Immature natural killer cell (primary cell): ENCODE results near the gene MS4A4A. TPM values are rescaled to one million over a fixed set of nuclear protein-coding genes. Genes with fewer than 3 reads are reported as not detected.

Source experiments
- DNase-seq, 3 donors: peaks; one replicate each; pipeline ENCODE4 v3.0.0; 2022; ENCODE audit warnings: mixed read lengths in 1 of 3
- H3K27ac Mint-ChIP-seq, 6 donors: one replicate each; pipeline ENCODE4 v1.8.0; 2020; ENCODE audit warnings: mixed read lengths in 6 of 6, mild to moderate bottlenecking in 5 of 6, inconsistent platforms in 4 of 6, moderate library complexity in 3 of 6
- H3K27me3 Mint-ChIP-seq, 3 donors: one replicate each; pipeline ENCODE4 v1.8.0; 2020 to 2021; ENCODE audit warnings: low read depth in 3 of 3, mild to moderate bottlenecking in 3 of 3, mixed read lengths in 3 of 3, moderate library complexity in 3 of 3, inconsistent platforms in 1 of 3
- H3K36me3 Mint-ChIP-seq, 3 donors: one replicate each; pipeline ENCODE4 v1.8.0; 2020; ENCODE audit warnings: mixed read lengths in 3 of 3, inconsistent platforms in 2 of 3, mild to moderate bottlenecking in 2 of 3
- H3K4me1 Mint-ChIP-seq, 2 donors: one replicate each; pipeline ENCODE4 v1.8.0; 2020; ENCODE audit warnings: inconsistent platforms in 2 of 2, mild to moderate bottlenecking in 2 of 2, mixed read lengths in 2 of 2, moderate library complexity in 1 of 2
- H3K4me3 Mint-ChIP-seq, 5 donors: one replicate each; pipeline ENCODE4 v1.8.0; 2020; ENCODE audit warnings: mild to moderate bottlenecking in 5 of 5, mixed read lengths in 5 of 5, inconsistent platforms in 3 of 5, moderate library complexity in 3 of 5
- H3K9me3 Mint-ChIP-seq, 6 donors: one replicate each; pipeline ENCODE4 v1.8.0; 2020; ENCODE audit warnings: mild to moderate bottlenecking in 6 of 6, mixed read lengths in 6 of 6, inconsistent platforms in 4 of 6, moderate library complexity in 3 of 6
- polyA plus RNA-seq, 3 donors: library from polyadenylated mRNA; unstranded; fragments of 300-500 nt; fragmentation: Illumina TruSeq; gene quantifications; one replicate each; pipeline ENCODE4 v1.2.3, GENCODE V29; 2021

Gene MS4A4A
- polyA plus RNA-seq: 1 to 10 TPM in 2 of 3 donors, under 1 TPM in 1; 0.15 to 3.5 (median 1.3) TPM

DNA sequence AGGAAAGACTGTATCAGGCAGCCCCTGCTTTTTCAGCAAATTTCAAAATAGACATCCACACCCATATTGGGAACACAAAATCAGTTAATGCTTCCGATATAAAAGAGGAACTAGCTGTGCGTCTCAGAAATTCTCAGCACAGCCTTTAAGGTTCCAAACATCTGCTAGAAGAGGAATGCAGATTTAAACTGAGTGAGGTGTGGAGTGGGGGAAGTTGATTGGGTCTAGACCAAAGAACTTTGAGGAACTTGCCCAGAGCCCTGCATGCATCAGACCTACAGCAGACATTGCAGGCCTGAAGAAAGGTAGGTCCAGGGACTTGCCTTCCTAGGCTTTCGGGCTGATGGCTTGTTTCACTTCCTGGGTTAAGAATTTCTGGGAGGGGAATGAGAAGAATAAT is at the start of gene MS4A4A:
MS4A4A (plus strand) TSS at position 255 of the 400 bp plus-strand sequence; CDS start at position 265, 10 bp downstream.
- Mint-ChIP-seq H3K4me3 (no peak within 1 kb of the TSS), H3K27ac (no peak within 1 kb of the TSS), H3K36me3 (no peaks in the 10 kb centered on the region), H3K9me3 (no peaks in the 10 kb centered on the region), H3K27me3 (peaks cover under 1 to 9% (median 4%) of the 10 kb centered on the region in 3 donors), H3K4me1 (no peaks in the 10 kb centered on the region)
- DNase-seq: no peak

- Mint-ChIP-seq H3K27me3 (peaks cover 0 to 3% (median 3%) of the 10 kb centered on the region in 3 donors), H3K4me1 (no peaks in the 10 kb centered on the region), H3K36me3 (no peaks in the 10 kb centered on the region), H3K4me3 (no peak overlapping the region), H3K27ac (no peak overlapping the region), H3K9me3 (no peaks in the 10 kb centered on the region)
- no peak for DNase-seq
These were observed 49.8 kb upstream of the MS4A4A start for GRCh38 chr11:60230681-60231080.

DNA sequence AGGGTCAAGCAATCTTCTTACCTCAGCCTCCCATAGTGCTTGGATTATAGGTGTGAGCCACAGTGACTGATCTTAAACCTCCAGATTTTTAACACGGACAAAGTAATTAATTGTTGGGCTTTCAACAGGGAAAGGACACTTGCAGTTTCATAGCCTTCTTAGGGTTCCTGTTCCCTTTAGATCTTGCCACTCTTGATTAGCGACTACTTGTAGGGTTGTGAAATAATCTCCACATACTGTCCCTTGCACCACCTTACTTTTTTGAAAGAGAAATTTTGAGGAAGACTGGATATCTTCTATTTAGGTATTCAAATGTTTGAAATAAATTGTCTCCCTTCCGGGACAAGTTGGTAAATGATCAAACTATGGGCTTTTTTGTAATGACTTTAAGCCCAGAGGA is 45.1 kb upstream of the MS4A4A start:
- Mint-ChIP-seq H3K4me3 (no peak overlapping the region), H3K9me3 (no peaks in the 10 kb centered on the region), H3K36me3 (no peaks in the 10 kb centered on the region), H3K27ac (no peak overlapping the region), H3K27me3 (peaks cover 0 to 6% (median 0%) of the 10 kb centered on the region in 3 donors), H3K4me1 (no peaks in the 10 kb centered on the region)
- no peak for DNase-seq

DNA sequence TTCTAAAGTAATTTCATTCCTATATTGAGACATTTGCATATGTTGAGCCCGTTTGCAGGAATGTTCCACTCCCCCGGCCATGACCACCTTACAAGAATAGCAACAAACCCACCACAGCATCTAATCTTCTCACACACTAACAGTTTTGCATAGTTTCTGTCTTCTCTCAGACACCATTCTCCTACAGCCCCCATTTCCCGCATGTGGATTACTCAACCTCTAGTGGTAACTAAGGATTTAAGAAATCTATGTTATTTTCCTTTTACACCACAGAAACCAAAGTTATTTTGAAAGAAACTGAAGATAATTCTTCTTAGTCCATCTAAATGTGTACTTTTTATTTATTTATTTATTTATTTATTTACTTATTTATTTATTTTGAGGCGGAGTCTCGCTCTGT is 39.8 kb upstream of the MS4A4A start:
- Mint-ChIP-seq H3K27ac (no peak overlapping the region), H3K27me3 (peaks cover 0 to 5% (median 2%) of the 10 kb centered on the region in 3 donors), H3K9me3 (no peaks in the 10 kb centered on the region), H3K36me3 (no peaks in the 10 kb centered on the region), H3K4me1 (no peaks in the 10 kb centered on the region), H3K4me3 (no peak overlapping the region)
- no peak for DNase-seq

GRCh38 chr11:60241786-60242185 is 38.7 kb upstream of the MS4A4A start:
- Mint-ChIP-seq H3K4me1 (no peaks in the 10 kb centered on the region), H3K27ac (no peak overlapping the region), H3K27me3 (peaks cover 0 to 6% (median 5%) of the 10 kb centered on the region in 3 donors), H3K4me3 (no peak overlapping the region), H3K9me3 (no peaks in the 10 kb centered on the region), H3K36me3 (no peaks in the 10 kb centered on the region)
- DNase-seq: no peak

DNA sequence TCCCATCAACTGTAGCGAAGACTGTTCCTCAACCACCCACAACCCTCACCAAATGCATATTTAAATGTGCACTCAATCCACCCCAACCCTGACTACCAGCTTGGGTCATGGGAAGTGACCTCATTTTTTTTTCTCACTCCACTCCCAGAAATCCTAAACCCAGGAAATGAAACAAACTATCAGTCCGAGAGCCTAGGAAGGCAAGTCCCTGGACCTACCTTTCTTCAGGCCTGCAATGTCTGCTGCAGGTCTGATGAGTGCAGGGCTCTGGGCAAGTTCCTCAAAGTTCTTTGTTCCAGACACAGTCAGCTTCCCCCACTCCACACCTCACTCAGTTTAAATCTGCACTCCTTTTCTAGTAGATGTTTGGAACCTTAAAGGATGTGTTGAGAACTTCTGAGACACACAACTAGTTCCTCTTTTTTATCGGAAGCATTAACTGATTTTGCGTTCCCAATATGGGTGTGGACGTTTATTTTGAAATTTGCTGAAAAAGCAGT is 37.7 kb upstream of the MS4A4A start, which contains the start of gene MS4A4E:
MS4A4E (minus strand) TSS at position 398 of the 500 bp plus-strand sequence. CDS start 13,082 bp downstream, outside the sequence.
- Mint-ChIP-seq H3K27me3 (peaks cover 0 to 7% (median 4%) of the 10 kb centered on the region in 3 donors), H3K27ac (no peak within 1 kb of the TSS), H3K4me3 (no peak within 1 kb of the TSS), H3K4me1 (no peaks in the 10 kb centered on the region), H3K9me3 (no peaks in the 10 kb centered on the region), H3K36me3 (no peaks in the 10 kb centered on the region)
- no peak for DNase-seq

DNA sequence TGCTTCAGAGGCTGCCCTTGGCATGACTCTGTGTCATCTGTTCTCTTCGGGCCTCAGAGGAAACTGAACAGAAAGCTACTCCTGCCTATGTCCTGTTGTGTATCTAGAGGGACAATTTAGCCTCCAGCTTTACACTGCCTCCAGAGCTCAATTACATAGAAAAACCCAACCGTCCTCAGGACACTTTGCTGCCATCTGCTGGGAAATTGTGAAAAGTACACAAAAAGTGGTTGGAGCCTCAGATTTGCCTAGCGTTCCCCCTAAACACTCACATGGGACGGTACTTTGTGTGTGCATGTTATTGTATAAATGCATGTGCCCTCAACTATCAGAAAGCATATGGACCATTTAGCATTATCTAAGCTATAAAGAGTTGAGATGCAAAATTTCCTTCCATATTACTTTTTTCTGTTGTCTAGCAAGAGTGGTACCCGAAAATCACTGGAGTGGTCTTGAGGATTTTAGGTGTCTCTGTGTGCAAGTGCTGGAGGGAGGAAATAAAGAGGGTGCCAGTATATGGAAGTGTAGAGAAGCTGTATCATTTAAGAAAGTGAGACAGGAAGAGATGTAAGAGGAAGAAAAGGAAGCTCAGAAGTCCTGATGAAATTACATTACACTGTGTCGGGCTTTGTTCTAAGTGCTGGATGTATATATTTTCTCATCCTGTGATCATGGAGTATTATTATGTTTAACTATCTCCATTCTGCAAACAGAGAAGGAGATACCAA is 28.8 kb upstream of the MS4A4A start:
- peaks cover 0 to 3% (median 0%) of the 10 kb centered on the region in 6 donors for H3K9me3 Mint-ChIP-seq
- no peaks in the 10 kb centered on the region for H3K4me1 Mint-ChIP-seq
- H3K27me3 Mint-ChIP-seq: peaks cover 0 to 13% (median 2%) of the 10 kb centered on the region in 3 donors
- H3K36me3 Mint-ChIP-seq: no peaks in the 10 kb centered on the region
- DNase-seq: peak in 2 of 3 donors; percentile 4 to 14
- no peak overlapping the region for H3K4me3 Mint-ChIP-seq
- H3K27ac Mint-ChIP-seq: no peak overlapping the region

GRCh38 chr11:60252213-60253108 is 28.0 kb upstream of the MS4A4A start:
- DNase-seq: no peak
- no peak overlapping the region for H3K4me3 Mint-ChIP-seq
- H3K9me3 Mint-ChIP-seq: peaks cover 0 to 3% (median 0%) of the 10 kb centered on the region in 6 donors
- no peaks in the 10 kb centered on the region for H3K36me3 Mint-ChIP-seq
- no peaks in the 10 kb centered on the region for H3K4me1 Mint-ChIP-seq
- H3K27ac Mint-ChIP-seq: no peak overlapping the region
- peaks cover 0 to 10% (median 2%) of the 10 kb centered on the region in 3 donors for H3K27me3 Mint-ChIP-seq

- Mint-ChIP-seq H3K9me3 (peaks cover 0 to 3% (median 0%) of the 10 kb centered on the region in 6 donors), H3K4me3 (no peak overlapping the region), H3K36me3 (no peaks in the 10 kb centered on the region), H3K4me1 (no peaks in the 10 kb centered on the region), H3K27ac (no peak overlapping the region), H3K27me3 (peaks cover 0 to 14% (median 3%) of the 10 kb centered on the region in 3 donors)
- DNase-seq: no peak
These were observed 22.3 kb upstream of the MS4A4A start for GRCh38 chr11:60257956-60258722.

GRCh38 chr11:60261014-60261413 is 19.5 kb upstream of the MS4A4A start:
- Mint-ChIP-seq H3K36me3 (no peaks in the 10 kb centered on the region), H3K27me3 (peaks cover 0 to 9% (median 1%) of the 10 kb centered on the region in 3 donors), H3K27ac (no peak overlapping the region), H3K4me1 (no peaks in the 10 kb centered on the region), H3K9me3 (no peaks in the 10 kb centered on the region), H3K4me3 (no peak overlapping the region)
- DNase-seq: no peak

DNA sequence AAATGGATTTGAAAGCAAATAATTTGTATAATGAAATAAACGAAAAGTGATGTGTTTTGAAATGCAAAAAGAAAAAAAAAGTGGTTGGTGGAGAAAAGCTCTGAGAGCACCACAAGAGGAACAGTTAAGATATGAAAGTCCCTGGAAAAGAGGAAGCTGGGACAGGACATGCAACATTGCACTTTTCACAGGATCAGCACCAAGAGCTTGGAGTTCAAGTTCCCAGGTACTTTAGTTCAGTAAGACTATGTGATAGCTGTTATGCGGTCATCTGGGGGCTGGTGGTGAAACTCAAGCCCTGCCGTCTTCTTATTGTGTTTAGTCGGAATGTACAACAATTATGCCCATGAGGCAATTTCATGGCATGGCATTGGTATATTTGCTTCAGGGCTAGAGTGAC is 17.1 kb upstream of the MS4A4A start:
- Mint-ChIP-seq H3K27me3 (peaks cover 1 to 7% (median 2%) of the 10 kb centered on the region in 3 donors), H3K4me1 (no peaks in the 10 kb centered on the region), H3K9me3 (no peaks in the 10 kb centered on the region), H3K36me3 (no peaks in the 10 kb centered on the region), H3K4me3 (no peak overlapping the region), H3K27ac (no peak overlapping the region)
- no peak for DNase-seq

DNA sequence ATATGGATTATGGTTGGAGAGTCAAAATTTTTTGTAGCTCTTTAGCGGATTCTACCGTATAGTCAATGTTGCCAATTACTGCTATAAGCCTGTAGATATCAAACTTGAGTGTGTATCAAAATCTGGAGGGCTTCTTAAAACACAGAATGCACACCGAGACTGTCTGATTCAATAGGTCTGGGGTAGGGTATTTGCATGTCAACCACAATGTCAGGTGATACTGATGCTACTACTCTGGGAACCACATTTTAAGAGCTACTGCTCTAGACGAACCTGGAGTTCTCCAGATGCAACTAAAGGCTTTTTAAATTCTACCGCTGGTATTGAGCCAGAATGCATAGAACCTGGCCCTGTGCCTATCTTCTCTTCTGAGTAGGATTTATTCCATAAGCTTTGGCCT is 15.8 kb upstream of the MS4A4A start:
- no peak overlapping the region for H3K27ac Mint-ChIP-seq
- H3K27me3 Mint-ChIP-seq: peaks cover 0 to 6% (median 2%) of the 10 kb centered on the region in 3 donors
- no peaks in the 10 kb centered on the region for H3K9me3 Mint-ChIP-seq
- H3K4me3 Mint-ChIP-seq: no peak overlapping the region
- no peaks in the 10 kb centered on the region for H3K36me3 Mint-ChIP-seq
- H3K4me1 Mint-ChIP-seq: no peaks in the 10 kb centered on the region
- DNase-seq: no peak
